Measurements from ENCODE around the gene TTC31. TPM values are rescaled to one million over a fixed set of nuclear protein-coding genes. Genes with fewer than 3 reads are reported as not detected.

Gene TTC31
- total RNA-seq, 1 experiment from 2014 or later: 26.4 TPM

DNA sequence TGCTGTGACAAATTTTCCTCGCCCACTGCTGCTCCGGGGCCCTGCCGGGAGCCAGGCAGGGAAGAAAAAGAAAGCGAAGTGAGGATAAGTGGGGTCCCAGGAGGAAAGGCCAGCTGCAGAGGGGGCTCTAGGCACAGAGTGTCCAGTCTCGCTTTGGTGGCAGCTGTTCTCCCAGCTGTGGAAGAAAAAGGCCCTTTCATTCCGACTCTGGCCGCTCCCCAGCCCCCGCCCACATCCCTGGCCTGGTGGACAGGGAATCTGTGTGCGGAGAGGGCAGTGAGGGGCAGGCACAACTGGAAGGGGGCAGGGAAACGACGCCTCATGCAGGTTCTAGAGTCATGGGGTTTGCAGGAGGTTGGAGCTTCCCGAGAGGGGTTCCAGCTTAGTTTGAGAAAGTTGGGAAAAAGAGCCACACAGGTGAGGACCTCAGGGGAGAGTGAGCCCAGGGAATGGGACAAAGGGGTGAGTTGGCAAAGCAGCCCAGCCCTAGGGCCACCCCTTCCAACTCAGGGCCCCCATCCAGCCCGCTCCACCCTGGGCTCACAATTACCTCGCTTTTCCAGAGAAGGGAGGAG, 43.0 kb upstream of the TTC31 start:
- peaks cover 0 to 13% of the 10 kb centered on the region in 2 experiments; a peak in 1 of 4 replicates for H3K36me3 ChIP-seq (ENCODE audit: control insufficient read depth in 1 of 2, insufficient read depth in 2 of 2, low read length in 2 of 2)
- DNase-seq (ENCODE audit: low read depth, low spot score) (no peak), ATAC-seq (no peak; the same call in 1 of the 2 replicates)
- intact Hi-C loops (cut with micrococcal nuclease): loop anchor here (1.0 kb wide), 2 partner anchors 14 to 17 kb away; no protein-coding TSS in a partner anchor
- CTCF ChIA-PET: interaction anchor here (1.3 to 1.4 kb wide), 3 partner anchors 43 to 105 kb away, joined by 3 to 6 read pairs (median 4); partner anchors contain the start of genes CCDC142 and TTC31
- H3K4me1 ChIP-seq (ENCODE audit: control insufficient read depth in 1 of 2, insufficient read depth in 2 of 2, low read length in 2 of 2): peaks cover 28 to 46% of the 10 kb centered on the region in 2 experiments
- no peaks in the 10 kb centered on the region; the same call in 1 of the 2 replicates for H4K20me1 ChIP-seq (ENCODE audit: insufficient read depth)
- POLR2A ChIA-PET: interaction anchor here (0.9 to 1.6 kb wide), 8 partner anchors 9 to 48 kb away, joined by 3 to 10 read pairs (median 4); partner anchors contain the start of genes INO80B, MRPL53 and WBP1
- H3K9ac ChIP-seq (ENCODE audit: low read length): peak overlapping the region; percentile 78
- RAD21 ChIA-PET (ENCODE audit: low non-redundant PET in 1 of 2, low total read pairs in 2 of 2, uncharacterized antibody in 2 of 2, unreplicated experiment in 2 of 2): interaction anchor here in 1 of 2 experiments (0.5 kb wide), 1 partner anchor 34 kb away, joined by 4 read pairs; no protein-coding TSS in a partner anchor
- peak overlapping the region; percentile 99 for H3K27ac ChIP-seq (ENCODE audit: low read depth, low read length)
- TF ChIP-seq, protein P1, sequence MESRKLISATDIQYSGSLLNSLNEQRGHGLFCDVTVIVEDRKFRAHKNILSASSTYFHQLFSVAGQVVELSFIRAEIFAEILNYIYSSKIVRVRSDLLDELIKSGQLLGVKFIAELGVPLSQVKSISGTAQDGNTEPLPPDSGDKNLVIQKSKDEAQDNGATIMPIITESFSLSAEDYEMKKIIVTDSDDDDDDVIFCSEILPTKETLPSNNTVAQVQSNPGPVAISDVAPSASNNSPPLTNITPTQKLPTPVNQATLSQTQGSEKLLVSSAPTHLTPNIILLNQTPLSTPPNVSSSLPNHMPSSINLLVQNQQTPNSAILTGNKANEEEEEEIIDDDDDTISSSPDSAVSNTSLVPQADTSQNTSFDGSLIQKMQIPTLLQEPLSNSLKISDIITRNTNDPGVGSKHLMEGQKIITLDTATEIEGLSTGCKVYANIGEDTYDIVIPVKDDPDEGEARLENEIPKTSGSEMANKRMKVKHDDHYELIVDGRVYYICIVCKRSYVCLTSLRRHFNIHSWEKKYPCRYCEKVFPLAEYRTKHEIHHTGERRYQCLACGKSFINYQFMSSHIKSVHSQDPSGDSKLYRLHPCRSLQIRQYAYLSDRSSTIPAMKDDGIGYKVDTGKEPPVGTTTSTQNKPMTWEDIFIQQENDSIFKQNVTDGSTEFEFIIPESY (IDR thresholded peaks at IDR 0.05; ENCODE audit: extremely low read depth, insufficient replicate concordance, low read length): no peak
- TF ChIP-seq CEBPB (IDR thresholded peaks at IDR 0.05; ENCODE audit: low read depth) (no peak), ZFX (IDR thresholded peaks at IDR 0.05) (no peak), YY1 (IDR thresholded peaks at IDR 0.05; ENCODE audit: extremely low read depth, insufficient replicate concordance, low read depth, low read length) (no peak), EZH2 (IDR thresholded peaks at IDR 0.05) (no peak), JUND (IDR thresholded peaks at IDR 0.05) (no peak), CBX3 (IDR thresholded peaks at IDR 0.05; ENCODE audit: low read depth) (no peak), ELF1 (IDR thresholded peaks at IDR 0.05; ENCODE audit: borderline replicate concordance, low read depth) (no peak), ZNF274 (IDR thresholded peaks at IDR 0.05; ENCODE audit: low read depth, low read length) (no peak)
- TF ChIP-seq, protein P2, sequence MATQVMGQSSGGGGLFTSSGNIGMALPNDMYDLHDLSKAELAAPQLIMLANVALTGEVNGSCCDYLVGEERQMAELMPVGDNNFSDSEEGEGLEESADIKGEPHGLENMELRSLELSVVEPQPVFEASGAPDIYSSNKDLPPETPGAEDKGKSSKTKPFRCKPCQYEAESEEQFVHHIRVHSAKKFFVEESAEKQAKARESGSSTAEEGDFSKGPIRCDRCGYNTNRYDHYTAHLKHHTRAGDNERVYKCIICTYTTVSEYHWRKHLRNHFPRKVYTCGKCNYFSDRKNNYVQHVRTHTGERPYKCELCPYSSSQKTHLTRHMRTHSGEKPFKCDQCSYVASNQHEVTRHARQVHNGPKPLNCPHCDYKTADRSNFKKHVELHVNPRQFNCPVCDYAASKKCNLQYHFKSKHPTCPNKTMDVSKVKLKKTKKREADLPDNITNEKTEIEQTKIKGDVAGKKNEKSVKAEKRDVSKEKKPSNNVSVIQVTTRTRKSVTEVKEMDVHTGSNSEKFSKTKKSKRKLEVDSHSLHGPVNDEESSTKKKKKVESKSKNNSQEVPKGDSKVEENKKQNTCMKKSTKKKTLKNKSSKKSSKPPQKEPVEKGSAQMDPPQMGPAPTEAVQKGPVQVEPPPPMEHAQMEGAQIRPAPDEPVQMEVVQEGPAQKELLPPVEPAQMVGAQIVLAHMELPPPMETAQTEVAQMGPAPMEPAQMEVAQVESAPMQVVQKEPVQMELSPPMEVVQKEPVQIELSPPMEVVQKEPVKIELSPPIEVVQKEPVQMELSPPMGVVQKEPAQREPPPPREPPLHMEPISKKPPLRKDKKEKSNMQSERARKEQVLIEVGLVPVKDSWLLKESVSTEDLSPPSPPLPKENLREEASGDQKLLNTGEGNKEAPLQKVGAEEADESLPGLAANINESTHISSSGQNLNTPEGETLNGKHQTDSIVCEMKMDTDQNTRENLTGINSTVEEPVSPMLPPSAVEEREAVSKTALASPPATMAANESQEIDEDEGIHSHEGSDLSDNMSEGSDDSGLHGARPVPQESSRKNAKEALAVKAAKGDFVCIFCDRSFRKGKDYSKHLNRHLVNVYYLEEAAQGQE (IDR thresholded peaks at IDR 0.05; ENCODE audit: low read depth): no peak
- TF ChIP-seq, protein P3, sequence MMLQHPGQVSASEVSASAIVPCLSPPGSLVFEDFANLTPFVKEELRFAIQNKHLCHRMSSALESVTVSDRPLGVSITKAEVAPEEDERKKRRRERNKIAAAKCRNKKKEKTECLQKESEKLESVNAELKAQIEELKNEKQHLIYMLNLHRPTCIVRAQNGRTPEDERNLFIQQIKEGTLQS (IDR thresholded peaks at IDR 0.05): no peak
- peaks cover 59% of the 10 kb centered on the region for H3K79me2 ChIP-seq (ENCODE audit: insufficient read depth, low read length)
- BruUV-seq (replicated peaks): no TSS peak
- peak overlapping the region; percentile 66 to 69 for H3K4me3 ChIP-seq (replicated peaks in 1 of 2; ENCODE audit: low read depth in 1 of 2, low read length in 2 of 2)
- peak overlapping the region; percentile 91 for H3K4me2 ChIP-seq (ENCODE audit: low read length)
- H3K9me3 ChIP-seq (ENCODE audit: control insufficient read depth in 1 of 2, insufficient read depth in 1 of 2, low read depth in 1 of 2, low read length in 2 of 2): no peaks in the 10 kb centered on the region
- H2AFZ ChIP-seq (ENCODE audit: low read depth, low read length, poor library complexity, severe bottlenecking): no peak overlapping the region
- H3K9me2 ChIP-seq (ENCODE audit: insufficient read depth): no peaks in the 10 kb centered on the region
- H3K27me3 ChIP-seq (ENCODE audit: insufficient read depth, low read length): no peaks in the 10 kb centered on the region
